ENCODE results near the gene PARD3.

Gene PARD3

DNA sequence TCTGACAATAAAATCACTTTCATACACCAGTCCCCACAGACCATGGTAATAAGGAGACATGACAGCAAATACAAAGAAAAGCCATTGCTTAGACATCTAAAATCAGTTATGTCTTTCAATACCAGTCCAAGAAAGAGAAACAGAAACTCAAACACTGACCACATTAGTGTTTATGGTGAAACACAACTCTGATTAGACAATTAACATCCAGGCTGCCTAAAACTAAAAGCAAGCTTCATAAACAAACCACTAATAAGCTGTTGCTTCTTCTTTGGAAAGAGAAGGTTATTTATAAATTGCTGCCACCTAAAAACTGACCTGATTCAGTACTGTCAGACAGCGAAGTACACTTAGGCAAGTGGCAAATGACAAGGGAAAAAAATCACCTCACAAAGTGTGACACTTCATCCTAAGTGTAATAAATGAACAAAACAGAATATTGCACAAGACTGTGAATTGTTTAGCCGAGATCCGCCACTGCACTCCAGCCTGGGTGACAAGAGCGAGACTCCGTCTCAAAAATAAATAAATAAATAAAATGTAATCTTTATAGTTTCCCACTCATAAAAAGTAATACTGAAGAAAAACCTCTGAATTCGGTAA, 277.4 kb downstream of the PARD3 start:
- Histone ChIP-seq H4K20me1 (ENCODE audit: insufficient read depth, low read length) (peaks cover 21% of the 10 kb centered on the region; the same call in 1 of the 2 replicates), H3K4me1 (ENCODE audit: insufficient read depth, low read length) (no peaks in the 10 kb centered on the region), H3K27me3 (ENCODE audit: insufficient read depth, low read length, poor library complexity) (no peaks in the 10 kb centered on the region), H3K27ac (ENCODE audit: low read length) (no peak overlapping the region), H3K36me3 (ENCODE audit: insufficient read depth, low read length) (no peaks in the 10 kb centered on the region), H3K9me3 (ENCODE audit: insufficient read depth, low read length, severe bottlenecking) (no peaks in the 10 kb centered on the region), H3K4me2 (ENCODE audit: insufficient read depth, low read length) (no peak overlapping the region), H3K79me2 (ENCODE audit: insufficient read depth, low read length) (peaks cover 34% of the 10 kb centered on the region), H2AFZ (ENCODE audit: low read depth, low read length) (no peak overlapping the region), H3K4me3 (ENCODE audit: low read depth in 1 of 2, low read length in 2 of 2) (no peak overlapping the region), H3K9ac (ENCODE audit: low read depth, low read length) (no peak overlapping the region)
- DNase-seq (no peak), ATAC-seq (ENCODE audit: insufficient read depth, low read depth) (peak; percentile 47; the same call in 2 of the 3 replicates)
- TF ChIP-seq, protein P1, sequence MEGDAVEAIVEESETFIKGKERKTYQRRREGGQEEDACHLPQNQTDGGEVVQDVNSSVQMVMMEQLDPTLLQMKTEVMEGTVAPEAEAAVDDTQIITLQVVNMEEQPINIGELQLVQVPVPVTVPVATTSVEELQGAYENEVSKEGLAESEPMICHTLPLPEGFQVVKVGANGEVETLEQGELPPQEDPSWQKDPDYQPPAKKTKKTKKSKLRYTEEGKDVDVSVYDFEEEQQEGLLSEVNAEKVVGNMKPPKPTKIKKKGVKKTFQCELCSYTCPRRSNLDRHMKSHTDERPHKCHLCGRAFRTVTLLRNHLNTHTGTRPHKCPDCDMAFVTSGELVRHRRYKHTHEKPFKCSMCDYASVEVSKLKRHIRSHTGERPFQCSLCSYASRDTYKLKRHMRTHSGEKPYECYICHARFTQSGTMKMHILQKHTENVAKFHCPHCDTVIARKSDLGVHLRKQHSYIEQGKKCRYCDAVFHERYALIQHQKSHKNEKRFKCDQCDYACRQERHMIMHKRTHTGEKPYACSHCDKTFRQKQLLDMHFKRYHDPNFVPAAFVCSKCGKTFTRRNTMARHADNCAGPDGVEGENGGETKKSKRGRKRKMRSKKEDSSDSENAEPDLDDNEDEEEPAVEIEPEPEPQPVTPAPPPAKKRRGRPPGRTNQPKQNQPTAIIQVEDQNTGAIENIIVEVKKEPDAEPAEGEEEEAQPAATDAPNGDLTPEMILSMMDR (IDR thresholded peaks at IDR 0.05; ENCODE audit: borderline replicate concordance, extremely low read depth, low read length, poor library complexity, severe bottlenecking): no peak
- no peak for TF ChIP-seq EZH2 (IDR thresholded peaks at IDR 0.05; ENCODE audit: borderline replicate concordance, low read depth, low read length, severe bottlenecking)

- ATAC-seq (ENCODE audit: insufficient read depth, low read depth) (no peak), DNase-seq (no peak)
- H3K9me3 ChIP-seq (ENCODE audit: insufficient read depth, low read length, severe bottlenecking): no peaks in the 10 kb centered on the region
- H3K9ac ChIP-seq (ENCODE audit: low read depth, low read length): no peak overlapping the region
- H3K27me3 ChIP-seq (ENCODE audit: insufficient read depth, low read length, poor library complexity): no peaks in the 10 kb centered on the region
- no peaks in the 10 kb centered on the region for H3K4me1 ChIP-seq (ENCODE audit: insufficient read depth, low read length)
- no peak overlapping the region for H3K27ac ChIP-seq (ENCODE audit: low read length)
- H3K79me2 ChIP-seq (ENCODE audit: insufficient read depth, low read length): peaks cover 26% of the 10 kb centered on the region
- peaks cover 12% of the 10 kb centered on the region; the same call in 1 of the 2 replicates for H4K20me1 ChIP-seq (ENCODE audit: insufficient read depth, low read length)
- no peak overlapping the region for H2AFZ ChIP-seq (ENCODE audit: low read depth, low read length)
- no peaks in the 10 kb centered on the region for H3K36me3 ChIP-seq (ENCODE audit: insufficient read depth, low read length)
- TF ChIP-seq EZH2 (IDR thresholded peaks at IDR 0.05; ENCODE audit: borderline replicate concordance, low read depth, low read length, severe bottlenecking): no peak
- TF ChIP-seq, protein P1 (IDR thresholded peaks at IDR 0.05; ENCODE audit: borderline replicate concordance, extremely low read depth, low read length, poor library complexity, severe bottlenecking): no peak
- H3K4me2 ChIP-seq (ENCODE audit: insufficient read depth, low read length): no peak overlapping the region
- no peak overlapping the region for H3K4me3 ChIP-seq (ENCODE audit: low read depth in 1 of 2, low read length in 2 of 2)
Measured at GRCh38 chr10:34535872-34536271, 279.2 kb downstream of the PARD3 start.

DNA sequence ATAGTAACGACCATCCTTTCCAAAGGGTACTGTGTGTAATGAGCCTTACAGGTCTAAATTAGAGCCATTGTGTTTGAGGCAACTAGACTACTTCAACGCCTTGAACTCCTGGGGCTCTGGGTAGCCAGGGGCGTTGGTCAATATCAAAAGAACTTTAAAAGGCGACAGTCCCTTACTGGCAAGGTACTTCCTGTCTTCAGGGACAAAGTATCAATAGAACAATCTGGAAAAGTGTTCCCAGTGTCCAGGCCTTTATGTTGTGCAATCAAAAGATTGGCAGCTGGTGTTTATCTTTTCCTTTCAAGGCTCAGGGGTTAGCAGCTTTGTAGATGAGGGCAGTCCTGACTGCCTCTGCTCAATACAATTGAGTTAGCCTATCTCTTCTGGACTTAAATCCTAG, 284.3 kb downstream of the PARD3 start:
- Histone ChIP-seq H3K4me1 (ENCODE audit: insufficient read depth, low read length) (no peaks in the 10 kb centered on the region), H3K4me3 (ENCODE audit: low read depth in 1 of 2, low read length in 2 of 2) (no peak overlapping the region), H2AFZ (ENCODE audit: low read depth, low read length) (no peak overlapping the region), H3K27ac (ENCODE audit: low read length) (no peak overlapping the region), H4K20me1 (ENCODE audit: insufficient read depth, low read length) (peaks cover 16% of the 10 kb centered on the region; the same call in 1 of the 2 replicates), H3K27me3 (ENCODE audit: insufficient read depth, low read length, poor library complexity) (no peaks in the 10 kb centered on the region), H3K36me3 (ENCODE audit: insufficient read depth, low read length) (no peaks in the 10 kb centered on the region), H3K4me2 (ENCODE audit: insufficient read depth, low read length) (no peak overlapping the region), H3K9ac (ENCODE audit: low read depth, low read length) (no peak overlapping the region), H3K9me3 (ENCODE audit: insufficient read depth, low read length, severe bottlenecking) (no peaks in the 10 kb centered on the region), H3K79me2 (ENCODE audit: insufficient read depth, low read length) (peaks cover 15% of the 10 kb centered on the region)
- DNase-seq (no peak), ATAC-seq (ENCODE audit: insufficient read depth, low read depth) (no peak)
- TF ChIP-seq, protein P1 (IDR thresholded peaks at IDR 0.05; ENCODE audit: borderline replicate concordance, extremely low read depth, low read length, poor library complexity, severe bottlenecking): no peak
- no peak for TF ChIP-seq EZH2 (IDR thresholded peaks at IDR 0.05; ENCODE audit: borderline replicate concordance, low read depth, low read length, severe bottlenecking)
